GM10266 (cell line): ENCODE measurements around the gene TLR9.
"Not testable (repeated sequence)": the region's sequence is repeated elsewhere in the genome, so short reads cannot be mapped to it uniquely, and the experiment has no call there.

Experiments
- DNase-seq: peaks from one replicate; pipeline ENCODE4 v3.0.0; 2012; ENCODE audit errors: extremely low spot score
- TF ChIP-seq, protein P1 (sequence below): IDR thresholded peaks from 2 replicates; pipeline ENCODE4 v1.5.1; 2012; ENCODE audit warnings: mild to moderate bottlenecking, low read depth; ENCODE audit not compliant: control insufficient read depth, insufficient read depth; ENCODE audit errors: missing control alignments

The TLR9 gene, protein sequence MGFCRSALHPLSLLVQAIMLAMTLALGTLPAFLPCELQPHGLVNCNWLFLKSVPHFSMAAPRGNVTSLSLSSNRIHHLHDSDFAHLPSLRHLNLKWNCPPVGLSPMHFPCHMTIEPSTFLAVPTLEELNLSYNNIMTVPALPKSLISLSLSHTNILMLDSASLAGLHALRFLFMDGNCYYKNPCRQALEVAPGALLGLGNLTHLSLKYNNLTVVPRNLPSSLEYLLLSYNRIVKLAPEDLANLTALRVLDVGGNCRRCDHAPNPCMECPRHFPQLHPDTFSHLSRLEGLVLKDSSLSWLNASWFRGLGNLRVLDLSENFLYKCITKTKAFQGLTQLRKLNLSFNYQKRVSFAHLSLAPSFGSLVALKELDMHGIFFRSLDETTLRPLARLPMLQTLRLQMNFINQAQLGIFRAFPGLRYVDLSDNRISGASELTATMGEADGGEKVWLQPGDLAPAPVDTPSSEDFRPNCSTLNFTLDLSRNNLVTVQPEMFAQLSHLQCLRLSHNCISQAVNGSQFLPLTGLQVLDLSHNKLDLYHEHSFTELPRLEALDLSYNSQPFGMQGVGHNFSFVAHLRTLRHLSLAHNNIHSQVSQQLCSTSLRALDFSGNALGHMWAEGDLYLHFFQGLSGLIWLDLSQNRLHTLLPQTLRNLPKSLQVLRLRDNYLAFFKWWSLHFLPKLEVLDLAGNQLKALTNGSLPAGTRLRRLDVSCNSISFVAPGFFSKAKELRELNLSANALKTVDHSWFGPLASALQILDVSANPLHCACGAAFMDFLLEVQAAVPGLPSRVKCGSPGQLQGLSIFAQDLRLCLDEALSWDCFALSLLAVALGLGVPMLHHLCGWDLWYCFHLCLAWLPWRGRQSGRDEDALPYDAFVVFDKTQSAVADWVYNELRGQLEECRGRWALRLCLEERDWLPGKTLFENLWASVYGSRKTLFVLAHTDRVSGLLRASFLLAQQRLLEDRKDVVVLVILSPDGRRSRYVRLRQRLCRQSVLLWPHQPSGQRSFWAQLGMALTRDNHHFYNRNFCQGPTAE

DNA sequence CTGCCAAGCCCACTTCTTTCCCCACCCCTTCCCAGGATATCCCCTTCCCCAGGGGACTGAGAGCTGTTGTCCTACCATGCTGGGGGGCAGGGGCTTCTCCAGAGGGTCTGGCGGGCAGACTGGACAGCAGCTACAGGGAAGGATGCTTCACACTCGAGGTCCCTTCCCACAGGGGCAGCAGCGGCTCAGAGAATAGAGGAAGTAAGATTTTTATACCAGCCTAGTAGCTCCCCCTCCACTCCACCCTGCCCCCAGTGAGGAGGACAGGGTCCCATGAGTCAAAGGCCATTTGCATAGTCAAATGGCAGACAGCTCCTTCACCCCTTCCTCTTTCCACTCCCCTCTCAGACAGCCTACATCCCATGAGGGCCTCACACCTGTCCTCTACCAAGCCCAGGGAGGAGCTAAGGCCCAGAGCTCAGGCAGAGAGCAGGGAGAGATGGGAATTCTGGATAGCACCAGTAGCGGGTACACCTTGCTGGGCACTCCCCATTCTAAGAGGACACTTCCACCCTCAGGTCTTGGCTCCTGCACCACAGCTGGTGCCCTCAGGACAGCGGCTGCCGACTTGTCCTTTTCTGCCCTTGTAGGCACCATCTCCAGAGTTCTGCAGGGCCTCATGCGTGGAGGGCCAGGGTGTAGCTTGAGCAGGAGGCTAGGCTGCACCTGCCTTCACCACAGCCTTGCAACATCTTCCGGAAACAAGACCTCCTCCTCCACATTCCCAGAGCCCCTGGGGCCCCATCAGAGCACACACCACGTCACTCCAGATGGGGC lies at the start of gene TLR9:
TLR9 (minus strand) TSS at position 194 of the 777 bp plus-strand sequence; CDS start at position 78, 116 bp downstream.
- TF ChIP-seq, protein P1, sequence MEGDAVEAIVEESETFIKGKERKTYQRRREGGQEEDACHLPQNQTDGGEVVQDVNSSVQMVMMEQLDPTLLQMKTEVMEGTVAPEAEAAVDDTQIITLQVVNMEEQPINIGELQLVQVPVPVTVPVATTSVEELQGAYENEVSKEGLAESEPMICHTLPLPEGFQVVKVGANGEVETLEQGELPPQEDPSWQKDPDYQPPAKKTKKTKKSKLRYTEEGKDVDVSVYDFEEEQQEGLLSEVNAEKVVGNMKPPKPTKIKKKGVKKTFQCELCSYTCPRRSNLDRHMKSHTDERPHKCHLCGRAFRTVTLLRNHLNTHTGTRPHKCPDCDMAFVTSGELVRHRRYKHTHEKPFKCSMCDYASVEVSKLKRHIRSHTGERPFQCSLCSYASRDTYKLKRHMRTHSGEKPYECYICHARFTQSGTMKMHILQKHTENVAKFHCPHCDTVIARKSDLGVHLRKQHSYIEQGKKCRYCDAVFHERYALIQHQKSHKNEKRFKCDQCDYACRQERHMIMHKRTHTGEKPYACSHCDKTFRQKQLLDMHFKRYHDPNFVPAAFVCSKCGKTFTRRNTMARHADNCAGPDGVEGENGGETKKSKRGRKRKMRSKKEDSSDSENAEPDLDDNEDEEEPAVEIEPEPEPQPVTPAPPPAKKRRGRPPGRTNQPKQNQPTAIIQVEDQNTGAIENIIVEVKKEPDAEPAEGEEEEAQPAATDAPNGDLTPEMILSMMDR = no peak
- peak; percentile 84 for DNase-seq

DNA sequence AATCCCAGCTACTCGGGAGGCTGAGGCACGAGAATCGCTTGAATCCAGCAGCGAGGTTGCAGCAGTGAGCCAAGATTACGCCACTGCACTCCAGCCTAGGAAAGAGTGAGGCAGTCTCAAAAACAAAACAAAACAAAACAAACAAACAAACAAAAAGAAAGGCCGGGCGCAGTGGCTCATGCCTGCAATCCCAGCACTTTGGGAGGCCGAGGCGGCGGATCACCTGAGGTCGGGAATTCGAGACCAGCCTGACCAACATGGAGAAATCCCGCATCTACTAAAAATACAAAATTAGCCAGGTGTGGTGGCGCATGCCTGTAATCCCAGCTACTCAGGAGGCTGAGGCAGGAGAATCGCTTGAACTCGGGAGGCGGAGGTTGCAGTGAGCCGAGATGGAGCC lies 49.3 kb upstream of the TLR9 start:
- not testable (repeated sequence) for DNase-seq

DNA sequence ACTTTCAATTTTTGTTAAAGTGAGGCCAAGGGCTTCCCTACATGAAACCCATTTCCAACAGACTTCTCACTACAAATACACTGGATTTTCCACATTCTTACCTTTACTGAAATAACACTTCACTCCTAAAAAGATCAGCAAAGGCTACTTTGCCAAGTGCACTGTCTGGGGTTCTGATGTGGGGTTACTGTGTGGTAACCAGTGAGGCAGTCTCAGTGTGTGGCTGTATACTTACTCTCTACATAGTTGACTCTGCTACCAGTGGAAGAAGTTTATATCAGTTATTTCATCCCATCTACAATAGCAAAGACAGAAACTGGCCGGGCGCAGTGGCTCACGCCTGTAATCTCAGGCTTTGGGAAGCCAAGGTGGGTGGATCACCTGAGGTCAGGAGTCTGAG lies 47.4 kb upstream of the TLR9 start:
- DNase-seq = no peak
- TF ChIP-seq, protein P1 = no peak

DNA sequence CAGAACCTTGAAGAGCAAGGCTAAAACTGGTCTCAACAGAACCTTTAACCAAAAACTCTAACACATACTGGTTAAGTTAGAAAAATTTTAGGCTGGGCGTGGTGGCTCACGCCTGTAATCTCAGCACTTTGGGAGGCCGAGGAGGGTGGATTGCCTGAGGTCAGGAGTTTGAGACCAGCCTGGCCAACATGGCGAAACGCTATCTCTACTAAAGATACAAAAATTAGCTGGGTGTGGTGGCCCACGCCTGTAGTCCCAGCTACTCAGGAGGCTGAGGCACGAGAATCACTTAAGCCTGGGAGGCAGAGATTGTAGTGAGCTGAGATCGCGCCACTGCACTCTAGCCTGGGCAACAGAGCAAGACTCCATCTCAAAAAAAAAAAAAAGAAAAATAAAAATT lies 46.7 kb upstream of the TLR9 start:
- not testable (repeated sequence) for DNase-seq

DNA sequence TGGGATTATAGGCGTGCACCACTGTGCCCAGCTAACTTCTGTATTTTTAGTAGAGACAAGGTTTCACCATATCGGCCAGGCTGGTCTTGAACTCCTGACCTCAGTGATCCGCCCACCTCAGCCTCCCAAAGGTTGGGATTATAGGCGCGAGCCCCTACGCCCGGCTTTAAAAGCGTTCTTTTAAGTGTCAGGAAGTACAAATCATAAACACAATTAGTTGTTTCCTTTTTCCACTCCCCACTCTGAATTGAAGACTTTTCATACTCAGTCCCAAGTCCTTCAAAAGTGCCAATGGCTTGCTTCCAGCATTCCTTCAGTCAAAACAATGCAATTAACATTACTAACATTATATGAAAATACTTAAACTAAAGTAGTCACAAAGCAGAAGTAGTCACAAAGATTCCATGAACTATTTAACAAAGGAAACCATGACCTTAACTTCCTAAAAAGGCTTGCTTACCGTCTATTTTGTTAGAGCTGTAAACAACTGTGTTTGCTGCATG lies 44.9 kb upstream of the TLR9 start:
- TF ChIP-seq, protein P1 = no peak
- DNase-seq = no peak

DNA sequence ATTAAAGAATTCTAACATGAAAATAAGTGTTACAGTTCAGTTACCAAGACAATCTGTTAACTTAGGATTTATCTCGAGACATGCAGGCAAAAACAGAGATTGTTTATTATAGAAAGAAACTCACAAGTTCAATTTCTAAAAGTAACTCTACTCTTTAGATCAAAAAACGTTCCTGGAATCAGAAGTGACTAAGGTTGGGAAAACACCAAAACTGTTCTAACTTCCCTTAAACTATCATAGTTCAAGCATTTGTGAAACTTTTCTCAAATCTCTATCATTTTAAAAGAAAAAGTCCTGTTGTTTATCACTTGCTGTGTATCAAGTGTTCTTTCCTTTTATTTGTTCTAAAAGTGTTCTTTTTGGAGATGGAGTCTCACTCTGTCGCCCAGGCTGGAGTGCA lies 44.3 kb upstream of the TLR9 start:
- TF ChIP-seq, protein P1 = no peak
- no peak for DNase-seq

DNA sequence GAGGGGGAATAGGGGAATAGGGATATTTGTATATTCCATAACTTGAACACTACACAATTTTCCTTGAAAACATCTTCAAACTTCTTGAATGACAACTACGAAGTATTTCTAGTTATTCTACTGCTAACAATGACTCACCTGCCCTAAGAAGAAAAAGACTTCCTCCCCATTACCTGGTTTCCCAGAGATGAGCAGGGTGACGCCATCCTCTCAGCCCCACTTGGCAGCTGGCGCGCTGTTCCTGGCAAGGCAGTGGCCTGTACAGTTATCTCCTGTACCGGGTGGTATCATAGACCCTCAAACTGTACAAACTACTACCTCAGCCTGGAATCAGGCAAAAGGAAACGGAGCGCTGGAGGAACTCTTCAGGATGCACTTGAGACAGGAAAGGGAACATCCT lies 42.6 kb upstream of the TLR9 start:
- TF ChIP-seq, protein P1 = no peak

More for the DNA sequence above, 42.6 kb upstream of the TLR9 start:
- DNase-seq = no peak
